H4 (cell line): Measurements from ENCODE around the gene TRDN. TPM values are rescaled to one million over a fixed set of nuclear protein-coding genes. Genes with fewer than 3 reads are reported as not detected.

Experiments
- DNase-seq: peaks from one replicate; pipeline ENCODE4 v3.0.0-alpha.2; 2015; ENCODE audit warnings: low spot score
- total RNA-seq: library from RNA; depleted of rRNA; stranded (reverse); fragments of >200 nt; shearing (Covaris generic); gene quantifications from 2 replicates; pipeline ENCODE4 v1.2.3, GENCODE V29; 2014; rRNA removed

The TRDN gene
- total RNA-seq: 0.08 and 0.51 TPM in 2 replicates

GRCh38 chr6:123636782-123637181, at the start of gene TRDN:
Gene TRDN, minus strand, starts transcription at chr6:123636950. Its CDS starts 175 bp downstream, at chr6:123636775.
- DNase-seq: no peak

- DNase-seq: no peak
These were observed 45.3 kb upstream of the TRDN start for GRCh38 chr6:123681957-123682462.

- DNase-seq: no peak
These were observed 41.1 kb upstream of the TRDN start for GRCh38 chr6:123677897-123678296.

- DNase-seq: no peak
These were observed 40.0 kb upstream of the TRDN start for GRCh38 chr6:123676793-123677192.

- no peak for DNase-seq
These were observed 32.3 kb upstream of the TRDN start for GRCh38 chr6:123668965-123669591.

GRCh38 chr6:123668063-123668462, 31.3 kb upstream of the TRDN start:
- no peak for DNase-seq

- DNase-seq: no peak
These were observed 26.7 kb upstream of the TRDN start for GRCh38 chr6:123663436-123663835.

GRCh38 chr6:123662757-123663156, 26.0 kb upstream of the TRDN start:
- DNase-seq: no peak

GRCh38 chr6:123661105-123661891, 24.5 kb upstream of the TRDN start:
- DNase-seq: no peak

GRCh38 chr6:123659960-123660748, 23.4 kb upstream of the TRDN start:
- no peak for DNase-seq

- no peak for DNase-seq
These were observed 22.1 kb upstream of the TRDN start for GRCh38 chr6:123658848-123659247.

- peak; percentile 13 for DNase-seq
These were observed 19.0 kb upstream of the TRDN start for GRCh38 chr6:123655521-123656306.

- no peak for DNase-seq
These were observed 12.0 kb upstream of the TRDN start for GRCh38 chr6:123648723-123649122.

GRCh38 chr6:123648020-123648580, 11.3 kb upstream of the TRDN start:
- no peak for DNase-seq

- DNase-seq: no peak
These were observed 4.7 kb upstream of the TRDN start for GRCh38 chr6:123641497-123641896.

- DNase-seq: no peak
These were observed 3.9 kb upstream of the TRDN start for GRCh38 chr6:123640567-123641187.

- no peak for DNase-seq
These were observed 2.1 kb upstream of the TRDN start for GRCh38 chr6:123638865-123639264.

GRCh38 chr6:123636282-123636681, 468 bp downstream of the TRDN start:
- no peak for DNase-seq

- DNase-seq: no peak
These were observed 1.2 kb downstream of the TRDN start for GRCh38 chr6:123635567-123635966.

GRCh38 chr6:123635144-123635543, 1.6 kb downstream of the TRDN start:
- DNase-seq: no peak

- no peak for DNase-seq
These were observed 4.1 kb downstream of the TRDN start for GRCh38 chr6:123632641-123633040.
